ENCODE results near the gene FAM222A. TPM values are rescaled to one million over a fixed set of nuclear protein-coding genes. Genes with fewer than 3 reads are reported as not detected.

The FAM222A gene
- polyA plus RNA-seq, 3 donors: 0.09 TPM; not detected in 2

DNA sequence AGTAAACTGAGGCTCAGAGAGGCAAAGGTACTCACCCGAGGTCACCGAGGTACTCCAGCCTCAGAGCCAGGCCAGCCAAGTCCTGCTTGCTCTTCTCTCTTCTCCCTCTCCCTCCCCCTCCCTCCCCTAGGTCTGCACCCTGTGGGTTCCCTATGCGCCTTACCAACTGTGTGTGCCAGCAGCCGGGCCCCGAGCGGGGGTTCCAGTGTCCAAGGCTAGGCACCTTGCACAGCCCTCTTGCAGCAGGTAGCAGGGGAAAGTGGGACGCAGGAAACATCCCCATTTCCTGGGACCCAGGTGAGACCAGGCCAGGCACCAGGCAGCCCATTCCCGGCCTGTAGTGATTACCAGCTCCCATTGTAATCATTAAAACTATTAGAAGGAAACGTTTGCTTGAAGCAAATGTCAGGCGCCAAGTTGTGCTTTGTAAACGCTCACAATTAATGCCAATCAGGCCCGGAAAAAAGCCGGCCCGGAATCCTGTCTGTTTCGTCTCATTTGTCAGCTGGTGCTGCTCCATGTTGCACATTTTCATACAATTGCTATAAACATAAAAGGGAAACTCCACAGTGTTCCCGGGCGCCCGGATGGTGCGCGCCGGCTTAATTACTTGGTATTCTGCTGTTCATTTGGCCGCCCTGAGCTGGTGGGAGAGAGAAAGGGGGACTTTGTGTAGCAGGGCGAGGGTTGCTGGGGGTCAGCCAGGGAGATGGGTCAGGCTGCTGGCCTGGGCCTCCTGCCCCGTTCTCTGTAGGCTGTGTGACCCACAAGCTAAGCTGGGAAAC, 11.9 kb downstream of the FAM222A start:
- Mint-ChIP-seq H3K27me3 (ENCODE audit: low read depth in 3 of 3) (peaks cover 3 to 6% (median 3%) of the 10 kb centered on the region in 3 donors), H3K36me3 (no peaks in the 10 kb centered on the region), H3K27ac (peak overlapping the region in 1 of 7 donors; percentile 25), H3K4me3 (no peak overlapping the region), H3K9me3 (no peaks in the 10 kb centered on the region), H3K4me1 (no peaks in the 10 kb centered on the region)
- no peak for DNase-seq
- TF ChIP-seq CTCF (IDR thresholded peaks at IDR 0.05): no peak
- Histone ChIP-seq H3K27me3 (ENCODE audit: control insufficient read depth in 2 of 2, insufficient read depth in 2 of 2, low read length in 2 of 2) (no peaks in the 10 kb centered on the region), H2AFZ (ENCODE audit: insufficient read depth, low read depth, low read length, poor library complexity, severe bottlenecking) (no peak overlapping the region), H3K9ac (ENCODE audit: insufficient read depth, low read length, poor library complexity, severe bottlenecking) (no peak overlapping the region), H3K4me2 (replicated peaks; ENCODE audit: extremely low read depth, low read length, poor library complexity, severe bottlenecking) (no peak overlapping the region), H3K79me2 (ENCODE audit: insufficient read depth, low read length) (no peaks in the 10 kb centered on the region), H3K4me1 (ENCODE audit: control insufficient read depth in 1 of 2, insufficient read depth in 2 of 2, low read length in 2 of 2) (no peaks in the 10 kb centered on the region), H3K9me3 (replicated peaks in 1 of 2; ENCODE audit: control insufficient read depth in 1 of 2, insufficient read depth in 1 of 2, low read length in 2 of 2) (no peaks in the 10 kb centered on the region), H3K36me3 (replicated peaks in 1 of 2; ENCODE audit: control insufficient read depth in 1 of 2, insufficient read depth in 2 of 2, low read length in 2 of 2) (no peaks in the 10 kb centered on the region), H3K27ac (ENCODE audit: low read depth in 1 of 2, low read length in 2 of 2) (no peak overlapping the region), H4K20me1 (ENCODE audit: insufficient read depth, low read length) (no peaks in the 10 kb centered on the region), H3K4me3 (replicated peaks in 1 of 3; ENCODE audit: low read depth in 2 of 3, low read length in 3 of 3) (no peak overlapping the region)
- intact Hi-C loops (cut with micrococcal nuclease): no loop called here
- 93% methylated on average over 22 of the region's 24 CpGs for WGBS (ENCODE audit: insufficient coverage)

DNA sequence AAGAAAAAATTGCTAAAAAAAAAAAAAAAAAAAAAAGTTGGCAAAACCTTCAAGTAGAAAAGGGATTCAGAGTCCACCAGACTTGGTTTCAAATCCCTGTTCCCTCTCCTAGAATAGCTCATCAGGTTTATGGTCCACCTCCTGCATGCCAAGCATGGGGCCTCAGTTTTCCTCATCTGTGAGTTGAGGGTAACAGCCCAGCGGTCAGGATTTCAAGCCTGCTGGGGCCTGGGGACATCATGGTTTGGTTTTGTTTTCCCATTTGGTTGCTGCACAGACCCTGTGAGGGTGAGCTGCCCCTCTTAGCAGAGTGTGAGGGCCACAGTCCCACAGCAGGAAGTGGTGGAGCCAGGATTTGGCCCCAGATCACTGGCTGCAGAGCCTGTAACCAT, 12.5 kb downstream of the FAM222A start:
- intact Hi-C loops (cut with micrococcal nuclease): no loop called here
- H3K36me3 ChIP-seq (replicated peaks in 1 of 2; ENCODE audit: control insufficient read depth in 1 of 2, insufficient read depth in 2 of 2, low read length in 2 of 2): no peaks in the 10 kb centered on the region
- no peak overlapping the region for H3K9ac ChIP-seq (ENCODE audit: insufficient read depth, low read length, poor library complexity, severe bottlenecking)
- Mint-ChIP-seq H3K36me3 (no peaks in the 10 kb centered on the region), H3K9me3 (no peaks in the 10 kb centered on the region), H3K4me1 (no peaks in the 10 kb centered on the region), H3K27me3 (ENCODE audit: low read depth in 3 of 3) (peaks cover 3 to 6% (median 5%) of the 10 kb centered on the region in 3 donors), H3K4me3 (no peak overlapping the region), H3K27ac (no peak overlapping the region)
- no peaks in the 10 kb centered on the region for H3K9me3 ChIP-seq (replicated peaks in 1 of 2; ENCODE audit: control insufficient read depth in 1 of 2, insufficient read depth in 1 of 2, low read length in 2 of 2)
- no peaks in the 10 kb centered on the region for H3K4me1 ChIP-seq (ENCODE audit: control insufficient read depth in 1 of 2, insufficient read depth in 2 of 2, low read length in 2 of 2)
- no peak overlapping the region for H2AFZ ChIP-seq (ENCODE audit: insufficient read depth, low read depth, low read length, poor library complexity, severe bottlenecking)
- no peak overlapping the region for H3K4me2 ChIP-seq (replicated peaks; ENCODE audit: extremely low read depth, low read length, poor library complexity, severe bottlenecking)
- H3K4me3 ChIP-seq (replicated peaks in 1 of 3; ENCODE audit: low read depth in 2 of 3, low read length in 3 of 3): no peak overlapping the region
- 100% methylated on average over 1 of the region's 1 CpG for WGBS (ENCODE audit: insufficient coverage)
- DNase-seq: no peak
- no peaks in the 10 kb centered on the region for H3K79me2 ChIP-seq (ENCODE audit: insufficient read depth, low read length)
- no peak overlapping the region for H3K27ac ChIP-seq (ENCODE audit: low read depth in 1 of 2, low read length in 2 of 2)
- TF ChIP-seq CTCF (IDR thresholded peaks at IDR 0.05): no peak
- no peaks in the 10 kb centered on the region for H3K27me3 ChIP-seq (ENCODE audit: control insufficient read depth in 2 of 2, insufficient read depth in 2 of 2, low read length in 2 of 2)
- H4K20me1 ChIP-seq (ENCODE audit: insufficient read depth, low read length): no peaks in the 10 kb centered on the region
